Neuronal stem cell (in vitro differentiated cells): ENCODE data around the gene CHL1.

Experiments used
- DNase-seq: peaks from one replicate; pipeline ENCODE4 v3.0.0-alpha.2; 2013; ENCODE audit warnings: low spot score
- H2AFZ ChIP-seq: one replicate; pipeline ENCODE4 v1.6.1; 2013; ENCODE audit warnings: mild to moderate bottlenecking, low read length, inconsistent platforms
- H2AK5ac ChIP-seq: 2 replicates; pipeline ENCODE4 v1.6.1; 2013; ENCODE audit warnings: low read depth, mild to moderate bottlenecking, inconsistent platforms, low read length, moderate library complexity, mixed read lengths
- H2BK120ac ChIP-seq: 2 replicates; pipeline ENCODE4 v1.6.1; 2013; ENCODE audit warnings: low read depth, mild to moderate bottlenecking, inconsistent platforms, low read length, moderate library complexity, mixed read lengths
- H2BK12ac ChIP-seq: one replicate; pipeline ENCODE4 v1.6.1; 2013; ENCODE audit warnings: low read length, inconsistent platforms
- H2BK15ac ChIP-seq: 2 replicates; pipeline ENCODE4 v1.6.1; 2013; ENCODE audit warnings: mild to moderate bottlenecking, low read length, inconsistent platforms, mixed read lengths
- H2BK5ac ChIP-seq: one replicate; pipeline ENCODE4 v1.6.1; 2013; ENCODE audit warnings: inconsistent platforms, mild to moderate bottlenecking, low read length, moderate library complexity
- H3K14ac ChIP-seq: one replicate; pipeline ENCODE4 v1.6.1; 2013; ENCODE audit warnings: low read length, inconsistent platforms
- H3K18ac ChIP-seq: 2 replicates; pipeline ENCODE4 v1.6.1; 2013; ENCODE audit warnings: low read length, inconsistent platforms
- H3K23ac ChIP-seq: 2 replicates; pipeline ENCODE4 v1.6.1; 2013; ENCODE audit warnings: low read depth, mild to moderate bottlenecking, mixed read lengths, low read length, inconsistent platforms; ENCODE audit not compliant: poor library complexity
- H3K27ac ChIP-seq: replicated peaks from 3 replicates; pipeline ENCODE4 v1.5.1; 2013; ENCODE audit warnings: low read length, inconsistent platforms
- H3K27me3 ChIP-seq, 3 experiments: 2 replicates each; pipeline ENCODE4 v1.6.1; 2013; ENCODE audit warnings: low read length in 3 of 3, mild to moderate bottlenecking in 2 of 3, inconsistent platforms in 1 of 3, low read depth in 1 of 3, mixed read lengths in 1 of 3, moderate library complexity in 1 of 3; ENCODE audit not compliant: control insufficient read depth in 3 of 3, insufficient read depth in 3 of 3
- H3K36me3 ChIP-seq, 2 donors: replicated peaks in 1 of 2; 2 replicates each; pipeline ENCODE4 v1.6.1; 2013; ENCODE audit warnings: low read length in 2 of 2; ENCODE audit not compliant: control insufficient read depth in 2 of 2, insufficient read depth in 2 of 2
- H3K4ac ChIP-seq: 2 replicates; pipeline ENCODE4 v1.6.1; 2013; ENCODE audit warnings: inconsistent platforms, mild to moderate bottlenecking, low read length, moderate library complexity
- H3K4me1 ChIP-seq, 2 donors: 1 replicate in 1 of 2; 2 replicates in 1 of 2; pipeline ENCODE4 v1.6.1; 2013; ENCODE audit warnings: low read length in 2 of 2, low read depth in 1 of 2; ENCODE audit not compliant: control insufficient read depth in 2 of 2, insufficient read depth in 1 of 2
- H3K4me2 ChIP-seq: one replicate; pipeline ENCODE4 v1.6.1; 2013; ENCODE audit warnings: mild to moderate bottlenecking, low read length, inconsistent platforms; ENCODE audit not compliant: insufficient read depth, poor library complexity, severe bottlenecking
- H3K4me3 ChIP-seq, 2 donors: 2 replicates each; pipeline ENCODE4 v1.5.1; 2013; ENCODE audit warnings: low read length in 2 of 2, mild to moderate bottlenecking in 2 of 2, inconsistent platforms in 1 of 2, moderate library complexity in 1 of 2
- H3K79me1 ChIP-seq: one replicate; pipeline ENCODE4 v1.6.1; 2013; ENCODE audit warnings: low read depth, mild to moderate bottlenecking, inconsistent platforms, low read length, moderate library complexity
- H3K9ac ChIP-seq: one replicate; pipeline ENCODE4 v1.6.1; 2013; ENCODE audit warnings: mild to moderate bottlenecking, low read depth, low read length, inconsistent platforms; ENCODE audit not compliant: poor library complexity
- H3K9me3 ChIP-seq, 2 donors: replicated peaks in 1 of 2; 2 replicates each; pipeline versions ENCODE3 to v1.6.1; 2013; ENCODE audit warnings: low read length in 2 of 2, mild to moderate bottlenecking in 2 of 2, inconsistent platforms in 1 of 2, low read depth in 1 of 2, mixed read lengths in 1 of 2, moderate library complexity in 1 of 2; ENCODE audit not compliant: control insufficient read depth in 2 of 2, insufficient read depth in 1 of 2
- H4K8ac ChIP-seq: one replicate; pipeline ENCODE4 v1.6.1; 2013; ENCODE audit warnings: low read depth, mild to moderate bottlenecking, inconsistent platforms, low read length, moderate library complexity
- H4K91ac ChIP-seq: one replicate; pipeline ENCODE4 v1.6.1; 2013; ENCODE audit warnings: low read length, low read depth, mild to moderate bottlenecking, inconsistent platforms; ENCODE audit not compliant: poor library complexity
- WGBS, 2 donors: extraction: QIAGEN DNeasy Blood & Tissue Kit; methylation state at CpG; one replicate each; pipeline ENCODE4 v1.1.7; 2013; ENCODE audit warnings: missing lambda C conversion rate in 2 of 2, mixed read lengths in 1 of 2; ENCODE audit not compliant: insufficient read length in 2 of 2, insufficient replicate concordance in 1 of 2; ENCODE audit errors: extremely low coverage in 2 of 2; 5-methylcytosine and 5-hydroxymethylcytosine counted together

Gene CHL1

DNA sequence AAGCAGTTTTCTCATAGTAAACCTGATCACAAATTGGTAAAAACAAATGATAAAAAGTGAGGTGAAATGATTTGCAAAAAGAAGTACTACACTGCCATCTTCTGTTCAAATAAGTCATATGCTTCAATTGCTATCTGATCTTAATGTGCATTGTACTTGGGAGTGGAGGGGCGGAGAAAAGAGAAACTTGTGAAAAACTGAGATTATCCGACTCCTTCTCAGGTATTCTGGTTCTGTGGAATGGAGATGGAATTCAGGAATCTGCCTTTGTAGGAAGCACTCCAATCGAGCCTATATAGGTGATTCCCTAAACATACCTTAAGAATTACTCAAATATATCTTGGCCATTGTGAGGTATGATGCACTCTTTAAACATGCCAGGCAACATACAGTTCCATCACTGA is 180.6 kb downstream of the CHL1 start:
- Histone ChIP-seq H2AFZ (peak overlapping the region; percentile 43), H3K4me2 (no peak overlapping the region), H3K36me3 (no peaks in the 10 kb centered on the region), H2BK15ac (no peak overlapping the region), H4K91ac (no peak overlapping the region), H3K4me3 (no peak overlapping the region), H3K23ac (no peak overlapping the region), H3K27ac (no peak overlapping the region), H3K4ac (no peak overlapping the region), H4K8ac (no peak overlapping the region), H3K9me3 (no peaks in the 10 kb centered on the region), H3K18ac (no peak overlapping the region), H3K14ac (no peak overlapping the region), H2BK5ac (no peak overlapping the region), H2AK5ac (no peak overlapping the region), H3K79me1 (no peaks in the 10 kb centered on the region), H2BK120ac (no peak overlapping the region), H2BK12ac (no peak overlapping the region), H3K27me3 (no peaks in the 10 kb centered on the region), H3K9ac (no peak overlapping the region), H3K4me1 (peaks cover 0 to 4% of the 10 kb centered on the region in 2 donors)
- peak; percentile 15 for DNase-seq
- no CpG with 5 or more reads among the region's 3 CpGs for WGBS, 2 donors

DNA sequence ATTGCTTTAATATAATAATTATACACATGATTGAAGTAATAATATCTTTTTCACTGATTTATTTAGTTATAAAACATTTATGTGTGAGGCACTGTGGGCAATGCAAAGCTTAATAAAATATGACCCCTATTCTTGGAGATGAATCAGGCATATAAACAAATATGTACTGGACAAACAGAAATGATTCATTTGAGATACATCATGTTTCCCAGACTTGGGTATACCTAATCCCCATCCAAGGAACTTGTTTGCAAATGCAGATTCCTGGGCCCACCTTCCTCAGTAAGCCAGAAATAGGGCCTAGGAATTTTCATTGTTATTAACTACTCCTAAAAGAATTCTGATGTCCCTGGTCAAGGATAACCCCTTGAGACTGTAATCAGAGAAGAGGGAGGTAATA is 184.2 kb downstream of the CHL1 start:
- Histone ChIP-seq H3K14ac (no peak overlapping the region), H3K27ac (no peak overlapping the region), H2BK5ac (no peak overlapping the region), H3K79me1 (no peaks in the 10 kb centered on the region), H2BK12ac (no peak overlapping the region), H3K4me2 (no peak overlapping the region), H2AFZ (no peak overlapping the region), H3K18ac (no peak overlapping the region), H3K9ac (no peak overlapping the region), H3K9me3 (no peaks in the 10 kb centered on the region), H3K4ac (no peak overlapping the region), H3K27me3 (no peaks in the 10 kb centered on the region), H2BK120ac (no peak overlapping the region), H3K23ac (no peak overlapping the region), H3K4me3 (no peak overlapping the region), H4K91ac (no peak overlapping the region), H3K36me3 (no peaks in the 10 kb centered on the region), H4K8ac (no peak overlapping the region), H3K4me1 (no peaks in the 10 kb centered on the region), H2AK5ac (no peak overlapping the region), H2BK15ac (no peak overlapping the region)
- no peak for DNase-seq

DNA sequence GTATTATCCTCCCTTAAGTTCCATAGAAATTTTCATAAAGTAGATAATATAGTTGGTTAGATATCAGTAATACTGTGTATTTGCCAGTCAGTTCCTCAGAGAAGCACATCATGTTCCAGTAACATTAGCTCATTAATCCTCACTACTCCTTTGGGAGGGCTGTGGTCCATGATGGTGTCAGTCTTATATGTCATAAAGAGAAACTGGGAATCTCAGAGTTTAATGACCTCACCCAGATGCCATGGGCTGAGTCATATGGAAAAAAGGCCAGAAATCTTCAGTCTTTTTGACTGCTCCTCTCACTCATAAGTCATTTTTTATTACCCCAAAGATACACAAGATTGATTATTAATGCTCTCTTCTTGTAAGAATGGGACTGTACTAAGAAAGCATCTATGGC is 188.6 kb downstream of the CHL1 start:
- Histone ChIP-seq H3K4me3 (no peak overlapping the region), H3K4ac (no peak overlapping the region), H4K91ac (no peak overlapping the region), H3K27ac (no peak overlapping the region), H3K9me3 (no peaks in the 10 kb centered on the region), H3K18ac (no peak overlapping the region), H2AK5ac (no peak overlapping the region), H2BK120ac (no peak overlapping the region), H3K27me3 (no peaks in the 10 kb centered on the region), H2BK12ac (no peak overlapping the region), H3K23ac (no peak overlapping the region), H2BK15ac (no peak overlapping the region), H2AFZ (no peak overlapping the region), H3K4me2 (no peak overlapping the region), H2BK5ac (no peak overlapping the region), H3K4me1 (no peaks in the 10 kb centered on the region), H3K9ac (no peak overlapping the region), H3K36me3 (no peaks in the 10 kb centered on the region), H3K14ac (no peak overlapping the region), H4K8ac (no peak overlapping the region), H3K79me1 (no peaks in the 10 kb centered on the region)
- no peak for DNase-seq

DNA sequence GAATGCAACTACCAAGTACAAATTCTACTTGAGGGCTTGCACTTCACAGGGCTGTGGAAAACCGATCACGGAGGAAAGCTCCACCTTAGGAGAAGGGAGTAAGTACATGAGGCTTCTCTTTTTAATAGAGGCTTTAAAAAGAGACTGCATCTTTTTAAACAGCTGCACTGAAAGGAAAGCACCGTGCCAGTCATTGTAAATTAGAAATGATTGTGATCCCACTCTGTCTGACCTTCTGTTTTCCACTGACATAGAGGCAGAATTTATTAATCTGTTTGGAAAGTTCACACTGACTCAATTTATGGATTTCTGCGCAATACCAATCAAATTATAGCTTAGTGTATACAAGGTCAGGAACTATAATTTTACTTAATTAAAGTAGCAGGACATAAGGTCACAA is 198.2 kb downstream of the CHL1 start:
- no peak overlapping the region for H3K18ac ChIP-seq
- H4K8ac ChIP-seq = no peak overlapping the region
- no peak for DNase-seq
- no peak overlapping the region for H2BK12ac ChIP-seq
- H3K4me2 ChIP-seq = no peak overlapping the region
- H3K4ac ChIP-seq = no peak overlapping the region
- H3K4me3 ChIP-seq = no peak overlapping the region
- no peak overlapping the region for H2BK5ac ChIP-seq
- H3K23ac ChIP-seq = no peak overlapping the region
- no peak overlapping the region for H3K27ac ChIP-seq
- H2BK120ac ChIP-seq = no peak overlapping the region
- H4K91ac ChIP-seq = no peak overlapping the region
- H2AK5ac ChIP-seq = no peak overlapping the region
- no peaks in the 10 kb centered on the region for H3K36me3 ChIP-seq
- no CpG with 5 or more reads among the region's 4 CpGs for WGBS, 2 donors
- no peak overlapping the region for H2AFZ ChIP-seq
- no peak overlapping the region for H3K14ac ChIP-seq
- H2BK15ac ChIP-seq = no peak overlapping the region
- H3K79me1 ChIP-seq = no peaks in the 10 kb centered on the region
- H3K9me3 ChIP-seq = no peaks in the 10 kb centered on the region
- H3K4me1 ChIP-seq = no peaks in the 10 kb centered on the region
- H3K9ac ChIP-seq = no peak overlapping the region
- H3K27me3 ChIP-seq = no peaks in the 10 kb centered on the region
